Mesenchymal stem cell (in vitro differentiated cells and primary cell): Measurements from ENCODE around the gene ZNF431.

Source experiments
- DNase-seq: peaks from one replicate; pipeline ENCODE4 v3.0.0-alpha.2; 2013
- H2AFZ ChIP-seq: one replicate; pipeline ENCODE4 v1.6.1; 2013; ENCODE audit warnings: low read depth, mild to moderate bottlenecking, control low read depth, inconsistent platforms, low read length, moderate library complexity
- H2AK5ac ChIP-seq: 2 replicates; pipeline ENCODE4 v1.6.1; 2013; ENCODE audit warnings: low read length, moderate library complexity, mild to moderate bottlenecking, inconsistent platforms; ENCODE audit not compliant: severe bottlenecking
- H2BK120ac ChIP-seq: one replicate; pipeline ENCODE4 v1.6.1; 2013; ENCODE audit warnings: low read depth, mild to moderate bottlenecking, inconsistent platforms, low read length, moderate library complexity
- H2BK12ac ChIP-seq, 2 experiments: one replicate each; pipeline ENCODE4 v1.6.1; 2013; ENCODE audit warnings: inconsistent platforms in 2 of 2, low read length in 2 of 2, mild to moderate bottlenecking in 2 of 2, moderate library complexity in 2 of 2, control low read depth in 1 of 2
- H2BK15ac ChIP-seq: one replicate; pipeline ENCODE4 v1.6.1; 2013; ENCODE audit warnings: mild to moderate bottlenecking, low read depth, inconsistent platforms; ENCODE audit not compliant: poor library complexity, severe bottlenecking
- H2BK5ac ChIP-seq: 2 replicates; pipeline ENCODE4 v1.6.1; 2013; ENCODE audit warnings: low read depth, mild to moderate bottlenecking, low read length, control low read depth, inconsistent platforms; ENCODE audit not compliant: poor library complexity, severe bottlenecking
- H3K14ac ChIP-seq, 2 experiments: one replicate each; pipeline ENCODE4 v1.6.1; 2013; ENCODE audit warnings: inconsistent platforms in 2 of 2, low read length in 2 of 2, control low read depth in 1 of 2, mild to moderate bottlenecking in 1 of 2, moderate library complexity in 1 of 2
- H3K18ac ChIP-seq, 2 experiments: one replicate each; pipeline ENCODE4 v1.6.1; 2013; ENCODE audit warnings: inconsistent platforms in 2 of 2, low read length in 2 of 2, control low read depth in 1 of 2, low read depth in 1 of 2, mild to moderate bottlenecking in 1 of 2
- H3K23ac ChIP-seq, 2 experiments: one replicate each; pipeline ENCODE4 v1.6.1; 2013; ENCODE audit warnings: inconsistent platforms in 2 of 2, low read length in 2 of 2, mild to moderate bottlenecking in 2 of 2, moderate library complexity in 2 of 2, control low read depth in 1 of 2
- H3K27ac ChIP-seq: 2 replicates; pipeline ENCODE4 v1.5.1; 2013; ENCODE audit warnings: mild to moderate bottlenecking, moderate library complexity, low read length, control low read depth, inconsistent platforms; ENCODE audit not compliant: poor library complexity, severe bottlenecking
- H3K27me3 ChIP-seq, 2 experiments: 2 replicates each; pipeline versions ENCODE4 v1.6.1 to v1.7.0; 2013; ENCODE audit warnings: low read length in 2 of 2, mild to moderate bottlenecking in 2 of 2, moderate library complexity in 2 of 2, control low read depth in 1 of 2, inconsistent platforms in 1 of 2; ENCODE audit not compliant: control insufficient read depth in 1 of 2, insufficient read depth in 1 of 2
- H3K36me3 ChIP-seq, 2 experiments: 2 replicates each; pipeline versions ENCODE4 v1.6.1 to v1.7.0; 2013; ENCODE audit warnings: low read length in 2 of 2, control low read depth in 1 of 2, inconsistent platforms in 1 of 2, low read depth in 1 of 2, mild to moderate bottlenecking in 1 of 2; ENCODE audit not compliant: insufficient read depth in 2 of 2, control insufficient read depth in 1 of 2
- H3K4ac ChIP-seq, 2 experiments: one replicate each; pipeline ENCODE4 v1.6.1; 2013; ENCODE audit warnings: inconsistent platforms in 2 of 2, low read length in 2 of 2, mild to moderate bottlenecking in 2 of 2, moderate library complexity in 2 of 2, control low read depth in 1 of 2, low read depth in 1 of 2
- H3K4me1 ChIP-seq: 2 replicates; pipeline ENCODE4 v1.6.1; 2013; ENCODE audit warnings: low read depth, low read length, control low read depth; ENCODE audit not compliant: control insufficient read depth, insufficient read depth
- H3K4me2 ChIP-seq: 2 replicates; pipeline ENCODE4 v1.6.1; 2013; ENCODE audit warnings: low read length, mild to moderate bottlenecking, inconsistent platforms; ENCODE audit not compliant: poor library complexity, severe bottlenecking
- H3K4me3 ChIP-seq, 2 experiments: 2 replicates each; pipeline versions ENCODE4 v1.5.1 to v1.7.0; 2013; ENCODE audit warnings: low read length in 2 of 2, mild to moderate bottlenecking in 2 of 2, control low read depth in 1 of 2, low read depth in 1 of 2; ENCODE audit not compliant: insufficient read depth in 1 of 2
- H3K79me1 ChIP-seq: replicated peaks from 2 replicates; pipeline ENCODE4 v1.6.1; 2013; ENCODE audit warnings: mild to moderate bottlenecking, control low read depth, low read length, inconsistent platforms; ENCODE audit not compliant: poor library complexity, severe bottlenecking
- H3K9ac ChIP-seq: 2 replicates; pipeline ENCODE4 v1.7.0; 2013; ENCODE audit warnings: mild to moderate bottlenecking, low read length, moderate library complexity
- H3K9me3 ChIP-seq: 2 replicates; pipeline ENCODE4 v1.7.0; 2013; ENCODE audit warnings: mild to moderate bottlenecking, low read length; ENCODE audit not compliant: control insufficient read depth
- H4K8ac ChIP-seq: one replicate; pipeline ENCODE4 v1.6.1; 2013; ENCODE audit warnings: inconsistent platforms, mild to moderate bottlenecking, low read length, moderate library complexity
- H4K91ac ChIP-seq: one replicate; pipeline ENCODE4 v1.6.1; 2013; ENCODE audit warnings: mild to moderate bottlenecking, low read length, inconsistent platforms
- WGBS: methylation state at CpG from one replicate; pipeline ENCODE4 v1.1.7; 2013; ENCODE audit warnings: mixed read lengths; 5-methylcytosine and 5-hydroxymethylcytosine counted together

Gene ZNF431

GRCh38 chr19:21117041-21117907, 24.6 kb upstream of the ZNF431 start:
- Histone ChIP-seq H4K91ac (no peak overlapping the region), H3K9me3 (peaks cover 72% of the 10 kb centered on the region), H2BK120ac (no peak overlapping the region), H3K23ac (no peak overlapping the region), H3K9ac (no peak overlapping the region), H2BK12ac (no peak overlapping the region), H3K4me3 (no peak overlapping the region), H3K4ac (no peak overlapping the region), H2BK5ac (no peak overlapping the region), H3K36me3 (peaks cover 9 to 40% of the 10 kb centered on the region in 2 experiments), H3K4me1 (no peaks in the 10 kb centered on the region), H3K18ac (no peak overlapping the region), H3K79me1 (peaks cover 1% of the 10 kb centered on the region), H2AFZ (no peak overlapping the region), H2BK15ac (no peak overlapping the region), H3K4me2 (no peak overlapping the region), H3K14ac (no peak overlapping the region), H4K8ac (no peak overlapping the region), H3K27ac (no peak overlapping the region), H3K27me3 (no peaks in the 10 kb centered on the region), H2AK5ac (no peak overlapping the region)
- 100% methylated on average over 2 of the region's 2 CpGs for WGBS
- DNase-seq = no peak

- Histone ChIP-seq H3K18ac (no peak overlapping the region), H3K14ac (no peak overlapping the region), H4K8ac (no peak overlapping the region), H3K36me3 (peaks cover 0 to 3% of the 10 kb centered on the region in 2 experiments), H3K9me3 (peaks cover 37% of the 10 kb centered on the region), H3K79me1 (no peaks in the 10 kb centered on the region), H3K4me1 (no peaks in the 10 kb centered on the region), H2BK12ac (no peak overlapping the region), H3K4ac (no peak overlapping the region), H2BK15ac (no peak overlapping the region), H4K91ac (no peak overlapping the region), H3K23ac (no peak overlapping the region), H2BK120ac (no peak overlapping the region), H3K4me3 (no peak overlapping the region), H2AK5ac (no peak overlapping the region), H2AFZ (no peak overlapping the region), H3K27ac (no peak overlapping the region), H2BK5ac (no peak overlapping the region), H3K9ac (no peak overlapping the region), H3K4me2 (no peak overlapping the region), H3K27me3 (no peaks in the 10 kb centered on the region)
- DNase-seq = no peak
Measured at GRCh38 chr19:21126078-21126477, 15.8 kb upstream of the ZNF431 start.

- Histone ChIP-seq H2BK120ac (no peak overlapping the region), H3K4me1 (no peaks in the 10 kb centered on the region), H3K9me3 (peaks cover 34% of the 10 kb centered on the region), H2BK15ac (no peak overlapping the region), H3K9ac (no peak overlapping the region), H3K27ac (no peak overlapping the region), H2BK12ac (no peak overlapping the region), H4K8ac (no peak overlapping the region), H3K36me3 (peaks cover 0 to 3% of the 10 kb centered on the region in 2 experiments), H3K27me3 (no peaks in the 10 kb centered on the region), H4K91ac (no peak overlapping the region), H3K4me3 (no peak overlapping the region), H3K14ac (no peak overlapping the region), H3K4ac (no peak overlapping the region), H3K4me2 (no peak overlapping the region), H3K18ac (no peak overlapping the region), H2BK5ac (no peak overlapping the region), H3K23ac (no peak overlapping the region), H2AFZ (no peak overlapping the region), H3K79me1 (no peaks in the 10 kb centered on the region), H2AK5ac (no peak overlapping the region)
- DNase-seq = no peak
- no CpG with 5 or more reads among the region's 2 CpGs for WGBS
Measured at GRCh38 chr19:21127001-21127400, 14.8 kb upstream of the ZNF431 start.

GRCh38 chr19:21127898-21128297, 13.9 kb upstream of the ZNF431 start:
- Histone ChIP-seq H4K8ac (no peak overlapping the region), H3K18ac (no peak overlapping the region), H2BK5ac (no peak overlapping the region), H3K36me3 (no peaks in the 10 kb centered on the region), H3K27ac (no peak overlapping the region), H2BK12ac (no peak overlapping the region), H3K9ac (no peak overlapping the region), H3K23ac (no peak overlapping the region), H2BK15ac (no peak overlapping the region), H3K79me1 (no peaks in the 10 kb centered on the region), H2BK120ac (no peak overlapping the region), H3K4ac (no peak overlapping the region), H3K27me3 (no peaks in the 10 kb centered on the region), H3K4me1 (no peaks in the 10 kb centered on the region), H3K4me2 (no peak overlapping the region), H3K9me3 (peaks cover 27% of the 10 kb centered on the region), H3K4me3 (no peak overlapping the region), H2AFZ (no peak overlapping the region), H4K91ac (no peak overlapping the region), H3K14ac (no peak overlapping the region), H2AK5ac (no peak overlapping the region)
- whole genome bisulfite sequencing = 90% methylated on average over 2 of the region's 4 CpGs
- no peak for DNase-seq
